Colonic mucosa (tissue), 4 donors: ENCODE data around the gene NR2E1. TPM values are rescaled to one million over a fixed set of nuclear protein-coding genes. Genes with fewer than 3 reads are reported as not detected.

Experiments used
- DNase-seq: peaks from one replicate; pipeline ENCODE4 v3.0.0-alpha.2; 2020
- H3K27ac ChIP-seq: fragments of 200-600 bp; one replicate; pipeline ENCODE4 v1.8.0; 2021
- H3K27me3 ChIP-seq: fragments of 200-600 bp; one replicate; pipeline ENCODE4 v1.8.0; 2021
- H3K36me3 ChIP-seq: fragments of 200-600 bp; one replicate; pipeline ENCODE4 v1.8.0; 2021
- H3K4me1 ChIP-seq: fragments of 200-600 bp; one replicate; pipeline ENCODE4 v1.8.0; 2021; ENCODE audit warnings: mild to moderate bottlenecking
- H3K4me3 ChIP-seq: fragments of 200-600 bp; one replicate; pipeline ENCODE4 v1.8.0; 2021
- H3K9ac ChIP-seq, 2 donors: one replicate each; pipeline ENCODE4 v1.7.0; 2013; ENCODE audit warnings: control low read depth in 2 of 2, low read depth in 2 of 2, low read length in 2 of 2
- H3K9me3 ChIP-seq: fragments of 200-600 bp; one replicate; pipeline ENCODE4 v1.8.0; 2021
- CTCF ChIP-seq: fragments of 200-600 bp; IDR thresholded peaks from one replicate; pipeline ENCODE4 v1.8.0; 2022; ENCODE audit warnings: antibody characterized with exemption, mild to moderate bottlenecking
- intact Hi-C: fragments of 100-400 bp; cut with DNase I; formaldehyde crosslinking; loops from one replicate; pipeline ENCODE4 v1.14.1; 2022
- total RNA-seq, 2 donors: library from RNA; stranded (reverse); fragmentation: NEBNext Ultra II Directional in 1 of 2; extraction: Animal tissue kit (Norgen Biotek cat#: 25700) in 1 of 2; gene quantifications; one replicate each; pipeline ENCODE4 v1.2.1, GENCODE V29; 2021
- donor health status: healthy.
- donor health status: DM: no; HTN: no; CAD: no.
- donor health status: DM: no; HTN: no; CAD: no.

The NR2E1 gene
- total RNA-seq, 2 donors from 2014 or later: not detected

- Histone ChIP-seq H3K4me3 (no peak overlapping the region), H3K36me3 (no peaks in the 10 kb centered on the region), H3K9me3 (no peaks in the 10 kb centered on the region), H3K27me3 (no peaks in the 10 kb centered on the region), H3K9ac (no peak overlapping the region), H3K4me1 (no peaks in the 10 kb centered on the region), H3K27ac (no peak overlapping the region)
- DNase-seq: no peak
- intact Hi-C loops: no loop called here
- TF ChIP-seq CTCF: no peak
Measured at GRCh38 chr6:108203189-108204112, 37.6 kb downstream of the NR2E1 start.

DNA sequence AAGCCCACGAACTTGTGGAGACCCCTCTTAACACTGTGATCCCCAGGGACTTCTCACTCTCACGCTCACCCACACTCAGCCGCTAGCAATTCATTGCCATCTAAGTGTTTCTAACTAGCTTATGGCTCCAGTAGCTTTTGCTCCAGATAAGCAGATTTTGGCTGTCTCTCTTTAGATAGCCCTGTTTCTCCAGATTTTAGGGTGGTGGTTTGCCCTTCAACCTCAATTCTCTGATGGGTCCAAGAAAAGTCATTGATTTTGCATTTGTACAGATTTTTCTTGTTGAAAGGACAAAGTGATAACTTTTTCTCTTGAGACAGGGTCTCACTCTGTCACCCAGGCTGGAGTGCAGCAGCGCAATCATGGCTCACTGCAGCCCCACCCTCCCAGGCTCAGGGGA lies 41.2 kb downstream of the NR2E1 start:
- Histone ChIP-seq H3K4me1 (no peaks in the 10 kb centered on the region), H3K9me3 (no peaks in the 10 kb centered on the region), H3K27me3 (no peaks in the 10 kb centered on the region), H3K27ac (no peak overlapping the region), H3K4me3 (no peak overlapping the region), H3K36me3 (no peaks in the 10 kb centered on the region), H3K9ac (no peak overlapping the region)
- no peak for DNase-seq
- TF ChIP-seq CTCF: no peak
- intact Hi-C loops: no loop called here

DNA sequence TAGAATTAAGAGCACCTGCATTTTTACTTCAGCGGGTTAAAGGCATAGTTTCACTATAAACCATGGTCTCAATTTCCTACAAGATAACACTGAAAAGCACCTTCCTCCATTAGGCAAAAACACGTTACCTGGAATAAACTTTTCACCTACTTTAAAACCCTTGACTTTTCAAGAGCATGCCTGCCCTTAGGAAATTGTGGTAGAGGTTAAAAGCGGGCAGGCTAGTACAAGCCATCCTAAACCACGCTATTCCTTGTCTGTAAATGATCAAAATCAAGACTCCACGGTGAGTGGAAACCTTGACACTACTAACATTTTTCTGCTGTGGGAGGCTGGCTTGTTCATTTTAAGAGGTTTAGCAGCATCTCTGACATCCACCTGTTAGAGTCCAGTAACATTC lies 43.9 kb downstream of the NR2E1 start:
- H3K4me1 ChIP-seq: no peaks in the 10 kb centered on the region
- TF ChIP-seq CTCF: no peak
- H3K36me3 ChIP-seq: no peaks in the 10 kb centered on the region
- no peaks in the 10 kb centered on the region for H3K27me3 ChIP-seq
- H3K4me3 ChIP-seq: no peak overlapping the region
- H3K9me3 ChIP-seq: no peaks in the 10 kb centered on the region
- no peak overlapping the region for H3K27ac ChIP-seq
- H3K9ac ChIP-seq: no peak overlapping the region
- no peak for DNase-seq
- intact Hi-C loops: no loop called here

DNA sequence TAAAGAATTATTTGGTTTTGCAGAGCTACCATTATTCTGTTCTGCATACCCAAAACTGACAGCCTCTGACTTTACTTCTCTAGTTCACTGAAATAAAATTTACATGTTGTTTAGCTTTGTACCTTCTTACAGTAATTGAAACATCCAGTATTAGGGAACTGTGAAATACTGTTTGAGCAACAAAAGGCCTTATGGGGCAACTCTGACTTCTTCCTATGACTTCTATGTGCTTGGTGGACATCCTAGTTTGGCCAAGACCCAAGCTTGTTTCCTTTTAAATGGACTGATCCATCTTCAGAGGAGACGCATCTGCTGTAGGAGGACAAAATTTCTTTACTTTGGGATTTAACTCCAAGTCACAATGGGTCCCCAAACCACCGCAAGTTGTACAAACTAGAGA lies 44.7 kb downstream of the NR2E1 start:
- Histone ChIP-seq H3K4me3 (no peak overlapping the region), H3K9me3 (no peaks in the 10 kb centered on the region), H3K9ac (no peak overlapping the region), H3K27ac (no peak overlapping the region), H3K4me1 (no peaks in the 10 kb centered on the region), H3K36me3 (no peaks in the 10 kb centered on the region), H3K27me3 (no peaks in the 10 kb centered on the region)
- intact Hi-C loops: no loop called here
- no peak for TF ChIP-seq CTCF
- DNase-seq: no peak

GRCh38 chr6:108211671-108212070 lies 45.8 kb downstream of the NR2E1 start:
- no peaks in the 10 kb centered on the region for H3K36me3 ChIP-seq
- H3K27me3 ChIP-seq: no peaks in the 10 kb centered on the region
- H3K9ac ChIP-seq: no peak overlapping the region
- intact Hi-C loops: no loop called here
- no peaks in the 10 kb centered on the region for H3K9me3 ChIP-seq
- DNase-seq: no peak
- no peak overlapping the region for H3K4me3 ChIP-seq
- no peak for TF ChIP-seq CTCF
- no peak overlapping the region for H3K27ac ChIP-seq
- no peaks in the 10 kb centered on the region for H3K4me1 ChIP-seq
